NOMO-1 treated with DMSO at 0.1 percent for 48 hours (cell line): ENCODE results near the gene BEND3.
"Not testable (repeated sequence)": the region's sequence is repeated elsewhere in the genome, so short reads cannot be mapped to it uniquely, and the experiment has no call there.

ENCODE experiments used
- DNase-seq: peaks from one replicate; lab custom pipeline; 2025; ENCODE audit not compliant: unreplicated experiment; lab: John Stamatoyannopoulos, UW

Gene BEND3

GRCh38 chr6:107114926-107115694, at the start of gene BEND3:
BEND3 (minus strand) TSS chr6:107115515; CDS start chr6:107099285, 16,230 bp downstream.
- peak; percentile 27 for DNase-seq

- not testable (repeated sequence) for DNase-seq
Observed at GRCh38 chr6:107164299-107164698, 49.0 kb upstream of the BEND3 start.

- DNase-seq: no peak
Observed at GRCh38 chr6:107161521-107161920, 46.2 kb upstream of the BEND3 start.

- DNase-seq: no peak
Observed at GRCh38 chr6:107156617-107157016, 41.3 kb upstream of the BEND3 start.

- DNase-seq: no peak
Observed at GRCh38 chr6:107154801-107155160, 39.5 kb upstream of the BEND3 start.

- DNase-seq: no peak
Observed at GRCh38 chr6:107154131-107154800, 39.0 kb upstream of the BEND3 start.

- DNase-seq: no peak
Observed at GRCh38 chr6:107152638-107153430, 37.5 kb upstream of the BEND3 start.

- no peak for DNase-seq
Observed at GRCh38 chr6:107144666-107145065, 29.4 kb upstream of the BEND3 start.

- no peak for DNase-seq
Observed at GRCh38 chr6:107144014-107144413, 28.7 kb upstream of the BEND3 start.

GRCh38 chr6:107140581-107140980, 25.3 kb upstream of the BEND3 start:
- DNase-seq: no peak

GRCh38 chr6:107136324-107136723, 21.0 kb upstream of the BEND3 start:
- not testable (repeated sequence) for DNase-seq

- DNase-seq: not testable (repeated sequence)
Observed at GRCh38 chr6:107135048-107135680, 19.8 kb upstream of the BEND3 start.

GRCh38 chr6:107132330-107132954, 17.1 kb upstream of the BEND3 start:
- DNase-seq: peak; percentile 15

GRCh38 chr6:107129370-107129925, 14.1 kb upstream of the BEND3 start:
- DNase-seq: no peak

GRCh38 chr6:107128577-107128976, 13.3 kb upstream of the BEND3 start:
- no peak for DNase-seq

- no peak for DNase-seq
Observed at GRCh38 chr6:107128175-107128574, 12.9 kb upstream of the BEND3 start.

GRCh38 chr6:107125771-107126170, 10.5 kb upstream of the BEND3 start:
- DNase-seq: no peak

- no peak for DNase-seq
Observed at GRCh38 chr6:107124934-107125348, 9.6 kb upstream of the BEND3 start.

- DNase-seq: no peak
Observed at GRCh38 chr6:107123501-107123900, 8.2 kb upstream of the BEND3 start.

GRCh38 chr6:107122748-107123147, 7.4 kb upstream of the BEND3 start:
- DNase-seq: peak; percentile 6
